HEK293 (cell line): ENCODE measurements around the gene PRSS50.

ENCODE experiments used
- CTCF ChIA-PET: fragments of 350-600 bp; formaldehyde crosslinking; extraction: SDS; loops from one replicate; lab custom pipeline; 2021; ENCODE audit warnings: antibody characterized with exemption; lab: Yijun Ruan, JAX
- POLR2A ChIA-PET: fragments of 300-600 bp; formaldehyde crosslinking; extraction: SDS; loops from one replicate; lab custom pipeline; 2020; ENCODE audit warnings: antibody characterized with exemption, inconsistent platforms; lab: Yijun Ruan, JAX
- H3K27ac ChIP-seq: fragments of 200-500 bp; sonication (Bioruptor generic); 2 replicates; pipeline ENCODE4 v1.5.1; 2014; ENCODE audit warnings: low read depth, low read length, control low read depth, inconsistent platforms; ENCODE audit errors: extremely low read depth
- H3K36me3 ChIP-seq, 2 experiments: fragments of 200-500 bp in 1 of 2; sonication (Bioruptor generic) in 1 of 2; 1 replicate in 1 of 2; 2 replicates in 1 of 2; pipeline ENCODE4 v1.5.1; 2014 to 2017; ENCODE audit warnings: inconsistent platforms in 2 of 2, low read length in 2 of 2; ENCODE audit not compliant: control insufficient read depth in 2 of 2, insufficient read depth in 1 of 2
- H3K4me1 ChIP-seq: fragments of 200-500 bp; sonication (Bioruptor generic); 2 replicates; pipeline ENCODE4 v1.5.1; 2014; ENCODE audit warnings: mild to moderate bottlenecking, low read length, inconsistent platforms; ENCODE audit not compliant: control insufficient read depth, insufficient read depth
- H3K4me3 ChIP-seq: 2 replicates; pipeline ENCODE4 v1.5.1; 2011; ENCODE audit warnings: low read depth, mild to moderate bottlenecking, control low read depth, low read length, moderate library complexity
- H3K9me3 ChIP-seq: fragments of 200-500 bp; sonication (Bioruptor generic); 2 replicates; pipeline ENCODE4 v1.5.1; 2014; ENCODE audit warnings: low read depth, low read length, inconsistent platforms; ENCODE audit not compliant: control insufficient read depth, insufficient read depth
- CTCF ChIP-seq: fragments of 450-650 bp; formaldehyde crosslinking; IDR thresholded peaks from 2 replicates; pipeline ENCODE4 v1.5.1; 2016; ENCODE audit warnings: missing biosample characterization, missing genetic modification characterization
- EGR2 ChIP-seq: fragments of 450-650 bp; formaldehyde crosslinking; IDR thresholded peaks from 2 replicates; pipeline ENCODE4 v1.5.1; 2016; ENCODE audit warnings: low read depth, missing biosample characterization, missing genetic modification characterization
- HOXA7 ChIP-seq: sonication (generic); formaldehyde crosslinking; IDR thresholded peaks from 2 replicates; pipeline ENCODE4 v1.8.1; 2022; ENCODE audit warnings: missing genetic modification reagents, borderline replicate concordance
- HOXC10 ChIP-seq: sonication (generic); formaldehyde crosslinking; IDR thresholded peaks from 2 replicates; pipeline ENCODE4 v1.8.1; 2023; ENCODE audit warnings: mild to moderate bottlenecking, missing genetic modification reagents
- KLF17 ChIP-seq: fragments of 450-650 bp; formaldehyde crosslinking; IDR thresholded peaks from 2 replicates; pipeline ENCODE4 v1.5.1; 2016; ENCODE audit warnings: missing biosample characterization, missing genetic modification characterization
- KLF9 ChIP-seq: fragments of 450-650 bp; formaldehyde crosslinking; IDR thresholded peaks from 2 replicates; pipeline ENCODE4 v1.5.1; 2016; ENCODE audit warnings: missing biosample characterization, missing genetic modification characterization, low read depth
- REST ChIP-seq: fragments of 450-650 bp; formaldehyde crosslinking; IDR thresholded peaks from 2 replicates; pipeline ENCODE4 v1.5.1; 2016; ENCODE audit warnings: missing biosample characterization, missing genetic modification characterization
- YY2 ChIP-seq: fragments of 450-650 bp; formaldehyde crosslinking; IDR thresholded peaks from 2 replicates; pipeline ENCODE4 v1.5.1; 2016; ENCODE audit warnings: missing biosample characterization, missing genetic modification characterization
- ZBTB6 ChIP-seq: fragments of 450-650 bp; formaldehyde crosslinking; IDR thresholded peaks from 2 replicates; pipeline ENCODE4 v1.5.1; 2017; ENCODE audit warnings: missing biosample characterization, missing genetic modification characterization
- ZNF10 ChIP-seq: fragments of 450-650 bp; formaldehyde crosslinking; IDR thresholded peaks from 2 replicates; pipeline ENCODE4 v1.5.1; 2017; ENCODE audit warnings: missing biosample characterization, missing genetic modification characterization
- ZNF146 ChIP-seq: fragments of 450-650 bp; formaldehyde crosslinking; IDR thresholded peaks from 2 replicates; pipeline ENCODE4 v1.5.1; 2016; ENCODE audit warnings: missing biosample characterization, missing genetic modification characterization
- ZNF280C ChIP-seq: fragments of 450-650 bp; formaldehyde crosslinking; IDR thresholded peaks from 2 replicates; pipeline ENCODE4 v1.5.1; 2016; ENCODE audit warnings: missing biosample characterization, missing genetic modification characterization
- ZNF302 ChIP-seq: fragments of 450-650 bp; formaldehyde crosslinking; IDR thresholded peaks from 2 replicates; pipeline ENCODE4 v1.5.1; 2016; ENCODE audit warnings: missing biosample characterization, missing genetic modification characterization, low read depth
- ZNF404 ChIP-seq: fragments of 450-650 bp; formaldehyde crosslinking; IDR thresholded peaks from 2 replicates; pipeline ENCODE4 v1.5.1; 2017; ENCODE audit warnings: missing biosample characterization, missing genetic modification characterization
- ZNF513 ChIP-seq: fragments of 450-650 bp; IDR thresholded peaks from 2 replicates; pipeline ENCODE4 v1.5.1; 2018; ENCODE audit warnings: missing biosample characterization, missing genetic modification characterization
- ZNF530 ChIP-seq: fragments of 450-650 bp; formaldehyde crosslinking; IDR thresholded peaks from 2 replicates; pipeline ENCODE4 v1.5.1; 2016; ENCODE audit warnings: low read depth, missing biosample characterization, missing genetic modification characterization
- ZNF561 ChIP-seq: fragments of 450-650 bp; IDR thresholded peaks from 2 replicates; pipeline ENCODE4 v1.5.1; 2018; ENCODE audit warnings: missing biosample characterization, missing genetic modification characterization, borderline replicate concordance
- ZNF629 ChIP-seq: fragments of 450-650 bp; formaldehyde crosslinking; IDR thresholded peaks from 2 replicates; pipeline ENCODE4 v1.5.1; 2017; ENCODE audit warnings: missing biosample characterization, missing genetic modification characterization
- ZNF660 ChIP-seq: fragments of 450-650 bp; IDR thresholded peaks from 2 replicates; pipeline ENCODE4 v1.5.1; 2018; ENCODE audit warnings: missing biosample characterization, mild to moderate bottlenecking, missing genetic modification characterization
- ZNF704 ChIP-seq: fragments of 450-650 bp; formaldehyde crosslinking; IDR thresholded peaks from 2 replicates; pipeline ENCODE4 v1.5.1; 2016; ENCODE audit warnings: missing biosample characterization, missing genetic modification characterization
- ZNF776 ChIP-seq: fragments of 450-650 bp; formaldehyde crosslinking; IDR thresholded peaks from 2 replicates; pipeline ENCODE4 v1.5.0; 2017; ENCODE audit warnings: missing biosample characterization, missing genetic modification characterization, borderline replicate concordance
- ZNF777 ChIP-seq: fragments of 450-650 bp; formaldehyde crosslinking; IDR thresholded peaks from 2 replicates; pipeline ENCODE4 v1.5.1; 2017; ENCODE audit warnings: missing biosample characterization, missing genetic modification characterization, borderline replicate concordance

The PRSS50 gene

GRCh38 chr3:46685446-46685845 lies 32.2 kb downstream of the PRSS50 start (continued):
- TF ChIP-seq REST (tag by site-specific recombination): no peak
- no peak for TF ChIP-seq EGR2 (tag by site-specific recombination)
- no peak for TF ChIP-seq ZNF10 (tag by site-specific recombination)
- TF ChIP-seq ZNF660 (tag by site-specific recombination): no peak

- Histone ChIP-seq H3K4me3 (no peak overlapping the region), H3K9me3 (no peaks in the 10 kb centered on the region), H3K4me1 (no peaks in the 10 kb centered on the region), H3K36me3 (no peaks in the 10 kb centered on the region), H3K27ac (no peak overlapping the region)
- TF ChIP-seq HOXA7 (CRISPR knock-in tag) (no peak), ZNF704 (tag by site-specific recombination) (no peak)
- ChIA-PET POLR2A (no interaction called here), CTCF (no interaction called here)
Observed at GRCh38 chr3:46684891-46685290, 32.8 kb downstream of the PRSS50 start.

GRCh38 chr3:46682974-46683373 lies 34.7 kb downstream of the PRSS50 start:
- CTCF ChIA-PET: no interaction called here
- TF ChIP-seq HOXC10 (no peak), ZNF777 (tag by site-specific recombination) (no peak), ZNF404 (no peak), KLF17 (tag by site-specific recombination) (no peak), ZNF530 (tag by site-specific recombination) (no peak), ZNF513 (tag by site-specific recombination) (no peak), ZNF629 (no peak), ZNF146 (tag by site-specific recombination) (no peak), KLF9 (tag by site-specific recombination) (no peak), ZNF280C (tag by site-specific recombination) (no peak), ZBTB6 (tag by site-specific recombination) (no peak), ZNF302 (tag by site-specific recombination) (no peak), ZNF561 (tag by site-specific recombination) (no peak), YY2 (no peak), ZNF776 (tag by site-specific recombination) (no peak), CTCF (tag by site-specific recombination) (no peak)

More at GRCh38 chr3:46682974-46683373, 34.7 kb downstream of the PRSS50 start:
- no peak overlapping the region for H3K4me3 ChIP-seq
- no peaks in the 10 kb centered on the region for H3K9me3 ChIP-seq
- H3K27ac ChIP-seq: no peak overlapping the region
- H3K36me3 ChIP-seq: no peaks in the 10 kb centered on the region
- no peaks in the 10 kb centered on the region for H3K4me1 ChIP-seq
- POLR2A ChIA-PET: no interaction called here
